Measurements from ENCODE around the gene ARHGEF11.

The ARHGEF11 gene

GRCh38 chr1:156887734-156888133 is 157.8 kb downstream of the ARHGEF11 start:
- TF ChIP-seq, protein P1, sequence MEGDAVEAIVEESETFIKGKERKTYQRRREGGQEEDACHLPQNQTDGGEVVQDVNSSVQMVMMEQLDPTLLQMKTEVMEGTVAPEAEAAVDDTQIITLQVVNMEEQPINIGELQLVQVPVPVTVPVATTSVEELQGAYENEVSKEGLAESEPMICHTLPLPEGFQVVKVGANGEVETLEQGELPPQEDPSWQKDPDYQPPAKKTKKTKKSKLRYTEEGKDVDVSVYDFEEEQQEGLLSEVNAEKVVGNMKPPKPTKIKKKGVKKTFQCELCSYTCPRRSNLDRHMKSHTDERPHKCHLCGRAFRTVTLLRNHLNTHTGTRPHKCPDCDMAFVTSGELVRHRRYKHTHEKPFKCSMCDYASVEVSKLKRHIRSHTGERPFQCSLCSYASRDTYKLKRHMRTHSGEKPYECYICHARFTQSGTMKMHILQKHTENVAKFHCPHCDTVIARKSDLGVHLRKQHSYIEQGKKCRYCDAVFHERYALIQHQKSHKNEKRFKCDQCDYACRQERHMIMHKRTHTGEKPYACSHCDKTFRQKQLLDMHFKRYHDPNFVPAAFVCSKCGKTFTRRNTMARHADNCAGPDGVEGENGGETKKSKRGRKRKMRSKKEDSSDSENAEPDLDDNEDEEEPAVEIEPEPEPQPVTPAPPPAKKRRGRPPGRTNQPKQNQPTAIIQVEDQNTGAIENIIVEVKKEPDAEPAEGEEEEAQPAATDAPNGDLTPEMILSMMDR (IDR thresholded peaks at IDR 0.05; ENCODE audit: insufficient read depth, low read length, poor library complexity, severe bottlenecking), result no peak

GRCh38 chr1:156887317-156887716 is 158.2 kb downstream of the ARHGEF11 start:
- Histone ChIP-seq H3K36me3 (ENCODE audit: control insufficient read depth, insufficient read depth, low read length) (no peaks in the 10 kb centered on the region), H3K4me3 (replicated peaks; ENCODE audit: low read depth, low read length) (no peak overlapping the region), H3K27me3 (replicated peaks; ENCODE audit: control insufficient read depth, insufficient read depth, low read length) (peaks cover 2% of the 10 kb centered on the region)
- DNase-seq (ENCODE audit: extremely low read depth, insufficient read length), result no peak
- TF ChIP-seq, protein P1 (IDR thresholded peaks at IDR 0.05; ENCODE audit: insufficient read depth, low read length, poor library complexity, severe bottlenecking), result no peak

More at GRCh38 chr1:156887734-156888133, 157.8 kb downstream of the ARHGEF11 start:
- no peak overlapping the region for H3K4me3 ChIP-seq (replicated peaks; ENCODE audit: low read depth, low read length)
- no peaks in the 10 kb centered on the region for H3K36me3 ChIP-seq (ENCODE audit: control insufficient read depth, insufficient read depth, low read length)
- H3K27me3 ChIP-seq (replicated peaks; ENCODE audit: control insufficient read depth, insufficient read depth, low read length), result peaks cover 2% of the 10 kb centered on the region
- no peak for DNase-seq (ENCODE audit: extremely low read depth, insufficient read length)

DNA sequence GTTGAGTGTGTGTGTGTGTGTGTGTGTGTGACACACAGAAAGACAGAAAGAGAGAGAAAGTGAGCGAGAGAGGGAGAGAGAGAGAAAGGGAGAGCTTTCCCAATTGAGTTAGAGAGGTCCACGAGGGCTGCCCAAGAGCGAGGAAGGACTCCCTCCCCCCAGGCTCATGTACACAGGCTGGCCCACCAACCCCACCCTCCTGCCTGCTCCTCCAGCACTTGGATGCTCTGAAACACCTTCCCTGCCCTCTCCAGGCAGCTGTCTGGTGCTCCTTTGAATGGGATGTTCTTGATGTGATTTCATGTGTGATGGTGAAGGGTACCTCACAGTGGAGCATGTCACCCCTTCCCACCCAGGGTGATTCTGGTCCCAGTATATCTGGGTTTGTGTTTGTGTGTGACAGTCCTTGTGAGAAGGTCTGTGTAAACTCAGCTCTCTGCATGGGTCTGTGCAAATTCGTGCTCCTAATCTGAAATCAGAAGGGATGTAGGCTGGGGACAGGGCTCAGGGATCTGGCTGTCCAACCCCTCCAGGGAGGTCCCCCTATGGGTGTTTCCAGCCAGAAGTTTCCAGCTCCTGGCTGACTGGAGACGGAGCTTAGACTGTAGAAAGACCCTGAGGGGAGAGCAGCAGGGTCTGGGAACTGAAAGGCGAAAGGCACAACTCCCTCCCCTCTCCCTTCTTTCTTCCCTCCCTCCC is 158.8 kb downstream of the ARHGEF11 start:
- Histone ChIP-seq H3K4me3 (replicated peaks; ENCODE audit: low read depth, low read length) (no peak overlapping the region), H3K36me3 (ENCODE audit: control insufficient read depth, insufficient read depth, low read length) (no peaks in the 10 kb centered on the region), H3K27me3 (replicated peaks; ENCODE audit: control insufficient read depth, insufficient read depth, low read length) (peaks cover 2% of the 10 kb centered on the region; the same call in 1 of the 2 replicates)
- TF ChIP-seq, protein P1 (IDR thresholded peaks at IDR 0.05; ENCODE audit: insufficient read depth, low read length, poor library complexity, severe bottlenecking), result no peak
- DNase-seq (ENCODE audit: extremely low read depth, insufficient read length), result no peak

DNA sequence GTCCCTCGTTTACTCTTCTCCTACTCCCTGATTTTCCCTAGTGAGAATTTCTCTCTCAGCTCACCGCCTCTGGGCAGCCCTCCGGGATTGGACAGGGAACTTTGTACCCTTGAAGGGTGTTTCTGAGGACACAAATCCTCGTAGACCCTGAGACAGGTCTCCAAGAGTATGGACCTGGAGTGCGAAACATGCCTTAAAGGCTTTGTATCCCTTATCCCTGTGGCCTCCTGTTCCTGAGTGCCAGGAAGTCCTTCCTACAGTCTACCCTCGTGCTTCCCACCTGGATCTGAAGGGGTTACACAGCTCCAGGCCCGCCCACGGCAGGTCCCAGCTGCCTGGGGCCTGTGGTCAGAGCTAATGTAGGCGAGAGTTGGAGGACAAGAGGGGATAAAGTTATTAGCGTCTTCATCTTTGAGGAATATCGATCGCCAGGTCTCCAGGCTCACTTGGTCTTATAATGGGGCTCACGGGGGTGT is 159.6 kb downstream of the ARHGEF11 start:
- TF ChIP-seq, protein P1 (IDR thresholded peaks at IDR 0.05; ENCODE audit: insufficient read depth, low read length, poor library complexity, severe bottlenecking), result no peak
- peaks cover 2% of the 10 kb centered on the region; the same call in 1 of the 2 replicates for H3K27me3 ChIP-seq (replicated peaks; ENCODE audit: control insufficient read depth, insufficient read depth, low read length)
- no peaks in the 10 kb centered on the region for H3K36me3 ChIP-seq (ENCODE audit: control insufficient read depth, insufficient read depth, low read length)
- H3K4me3 ChIP-seq (replicated peaks; ENCODE audit: low read depth, low read length), result no peak overlapping the region
- no peak for DNase-seq (ENCODE audit: extremely low read depth, insufficient read length)

DNA sequence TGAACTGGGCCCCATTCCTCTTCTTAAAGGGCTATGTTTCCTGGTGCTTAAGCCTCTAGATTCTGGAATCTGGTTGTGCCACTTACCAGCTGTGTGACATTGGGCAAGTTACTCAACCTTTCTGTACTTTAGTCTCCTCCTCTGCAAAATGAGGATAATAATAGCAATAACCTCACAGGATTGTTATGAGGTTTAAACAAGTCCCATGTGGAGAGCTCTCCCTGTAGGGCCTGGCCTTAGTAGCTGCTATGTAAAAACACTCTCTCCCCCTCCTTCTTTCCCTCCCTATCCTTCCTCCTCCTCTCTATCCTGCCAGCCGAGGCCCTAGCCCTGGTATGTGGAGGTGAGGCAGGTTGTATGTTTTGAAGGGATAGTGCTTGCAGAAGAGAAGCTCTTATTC is 160.2 kb downstream of the ARHGEF11 start:
- no peak for DNase-seq (ENCODE audit: extremely low read depth, insufficient read length)
- Histone ChIP-seq H3K27me3 (replicated peaks; ENCODE audit: control insufficient read depth, insufficient read depth, low read length) (peaks cover 2% of the 10 kb centered on the region; the same call in 1 of the 2 replicates), H3K4me3 (replicated peaks; ENCODE audit: low read depth, low read length) (no peak overlapping the region), H3K36me3 (ENCODE audit: control insufficient read depth, insufficient read depth, low read length) (no peaks in the 10 kb centered on the region)
- TF ChIP-seq, protein P1 (IDR thresholded peaks at IDR 0.05; ENCODE audit: insufficient read depth, low read length, poor library complexity, severe bottlenecking), result no peak

Data from GM06990 (cell line).